Right atrium auricular region (tissue), 2 donors: ENCODE data around the gene PHB1. TPM values are rescaled to one million over a fixed set of nuclear protein-coding genes. Genes with fewer than 3 reads are reported as not detected.
"Not testable (repeated sequence)": the region's sequence is repeated elsewhere in the genome, so short reads cannot be mapped to it uniquely, and the experiment has no call there.

Experiments
- DNase-seq: peaks from one replicate; pipeline ENCODE4 v3.0.0-alpha.2; 2019; ENCODE audit warnings: low spot score
- H3K27ac ChIP-seq, 2 donors: fragments of 200-600 bp; sonication (generic); 1 replicate in 1 of 2; 2 replicates in 1 of 2; pipeline ENCODE4 v1.5.1; 2016 to 2019
- H3K27me3 ChIP-seq, 2 donors: fragments of 200-600 bp; sonication (generic); one replicate each; pipeline versions ENCODE4 v1.5.1 to v1.6.0; 2017 to 2019
- H3K36me3 ChIP-seq: fragments of 200-600 bp; sonication (generic); one replicate; pipeline ENCODE4 v1.5.1; 2016
- H3K4me1 ChIP-seq, 2 donors: fragments of 200-600 bp; sonication (generic); one replicate each; pipeline versions ENCODE4 v1.5.1 to v1.6.0; 2017 to 2019
- H3K4me3 ChIP-seq, 2 donors: fragments of 200-600 bp; sonication (generic); 1 replicate in 1 of 2; 2 replicates in 1 of 2; pipeline ENCODE4 v1.5.1; 2017 to 2019; ENCODE audit warnings: mild to moderate bottlenecking in 1 of 2, moderate library complexity in 1 of 2
- H3K9me3 ChIP-seq, 2 donors: fragments of 200-600 bp; sonication (generic); one replicate each; pipeline ENCODE4 v1.5.1; 2019
- total RNA-seq, 2 donors: library from RNA; depleted of rRNA; stranded (reverse); fragments of >200 nt; gene quantifications; one replicate each; pipeline ENCODE4 v1.1.0, GENCODE V29; 2016
- TF ChIP-seq, protein P1 (sequence below), 2 donors: fragments of 200-600 bp; sonication (generic); IDR thresholded peaks; one replicate each; pipeline ENCODE4 v1.5.1; 2019; ENCODE audit warnings: antibody characterized with exemption in 2 of 2

PHB1 gene
- total RNA-seq, 2 donors from 2014 or later = 108 to 123 TPM

GRCh38 chr17:49433000-49433694 lies 18.5 kb upstream of the PHB1 start:
- H3K4me1 ChIP-seq = no peaks in the 10 kb centered on the region

GRCh38 chr17:49431743-49432142 lies 17.1 kb upstream of the PHB1 start:
- no peak for DNase-seq
- Histone ChIP-seq H3K27me3 (no peaks in the 10 kb centered on the region), H3K27ac (no peak overlapping the region), H3K4me1 (no peaks in the 10 kb centered on the region), H3K36me3 (no peaks in the 10 kb centered on the region), H3K9me3 (no peaks in the 10 kb centered on the region), H3K4me3 (no peak overlapping the region)
- TF ChIP-seq, protein P1, sequence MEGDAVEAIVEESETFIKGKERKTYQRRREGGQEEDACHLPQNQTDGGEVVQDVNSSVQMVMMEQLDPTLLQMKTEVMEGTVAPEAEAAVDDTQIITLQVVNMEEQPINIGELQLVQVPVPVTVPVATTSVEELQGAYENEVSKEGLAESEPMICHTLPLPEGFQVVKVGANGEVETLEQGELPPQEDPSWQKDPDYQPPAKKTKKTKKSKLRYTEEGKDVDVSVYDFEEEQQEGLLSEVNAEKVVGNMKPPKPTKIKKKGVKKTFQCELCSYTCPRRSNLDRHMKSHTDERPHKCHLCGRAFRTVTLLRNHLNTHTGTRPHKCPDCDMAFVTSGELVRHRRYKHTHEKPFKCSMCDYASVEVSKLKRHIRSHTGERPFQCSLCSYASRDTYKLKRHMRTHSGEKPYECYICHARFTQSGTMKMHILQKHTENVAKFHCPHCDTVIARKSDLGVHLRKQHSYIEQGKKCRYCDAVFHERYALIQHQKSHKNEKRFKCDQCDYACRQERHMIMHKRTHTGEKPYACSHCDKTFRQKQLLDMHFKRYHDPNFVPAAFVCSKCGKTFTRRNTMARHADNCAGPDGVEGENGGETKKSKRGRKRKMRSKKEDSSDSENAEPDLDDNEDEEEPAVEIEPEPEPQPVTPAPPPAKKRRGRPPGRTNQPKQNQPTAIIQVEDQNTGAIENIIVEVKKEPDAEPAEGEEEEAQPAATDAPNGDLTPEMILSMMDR (IDR thresholded peaks at IDR 0.05) = no peak

More at GRCh38 chr17:49433000-49433694, 18.5 kb upstream of the PHB1 start:
- TF ChIP-seq, protein P1 (IDR thresholded peaks at IDR 0.05) = no peak
- Histone ChIP-seq H3K4me3 (no peak overlapping the region), H3K27me3 (no peaks in the 10 kb centered on the region), H3K27ac (no peak overlapping the region), H3K9me3 (no peaks in the 10 kb centered on the region), H3K36me3 (no peaks in the 10 kb centered on the region)
- no peak for DNase-seq

- Histone ChIP-seq H3K4me3 (no peak overlapping the region), H3K9me3 (peaks cover 0 to 13% of the 10 kb centered on the region in 2 donors), H3K4me1 (no peaks in the 10 kb centered on the region), H3K27me3 (no peaks in the 10 kb centered on the region), H3K27ac (no peak overlapping the region), H3K36me3 (no peaks in the 10 kb centered on the region)
- TF ChIP-seq, protein P1 (IDR thresholded peaks at IDR 0.05) = no peak
- no peak for DNase-seq
These were observed 10.3 kb upstream of the PHB1 start for GRCh38 chr17:49425004-49425286.

- H3K27me3 ChIP-seq, H3K4me3 ChIP-seq, H3K36me3 ChIP-seq, H3K4me1 ChIP-seq, H3K27ac ChIP-seq, DNase-seq: not testable (repeated sequence)
- H3K9me3 ChIP-seq = peaks cover 0 to 13% of the 10 kb centered on the region in 2 donors
These were observed 9.8 kb upstream of the PHB1 start for GRCh38 chr17:49424276-49425003.

DNA sequence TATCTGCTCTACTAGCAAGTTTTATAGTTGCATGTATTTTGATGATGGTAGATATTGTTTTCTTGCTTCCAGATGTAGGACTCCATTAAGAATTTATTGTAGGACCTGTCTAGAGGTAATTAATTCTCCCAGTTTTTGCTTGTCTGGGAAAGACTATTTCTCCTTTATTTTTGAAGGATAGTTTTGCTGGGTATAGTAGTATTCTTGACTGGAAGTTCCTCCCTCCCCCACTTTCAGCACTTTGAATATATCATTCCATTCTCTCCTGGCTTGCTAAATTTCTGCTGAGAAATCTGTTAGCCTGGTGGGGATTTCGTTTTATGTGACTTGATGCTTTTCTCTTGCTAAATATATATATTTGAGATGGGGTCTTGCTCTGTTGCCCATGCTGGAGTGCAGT lies 8.0 kb upstream of the PHB1 start:
- H3K9me3 ChIP-seq = peaks cover 0 to 13% of the 10 kb centered on the region in 2 donors
- no peaks in the 10 kb centered on the region for H3K27me3 ChIP-seq
- H3K36me3 ChIP-seq = no peaks in the 10 kb centered on the region
- TF ChIP-seq, protein P1 (IDR thresholded peaks at IDR 0.05) = no peak
- no peak overlapping the region for H3K4me3 ChIP-seq
- DNase-seq = no peak
- no peaks in the 10 kb centered on the region for H3K4me1 ChIP-seq
- no peak overlapping the region for H3K27ac ChIP-seq

DNA sequence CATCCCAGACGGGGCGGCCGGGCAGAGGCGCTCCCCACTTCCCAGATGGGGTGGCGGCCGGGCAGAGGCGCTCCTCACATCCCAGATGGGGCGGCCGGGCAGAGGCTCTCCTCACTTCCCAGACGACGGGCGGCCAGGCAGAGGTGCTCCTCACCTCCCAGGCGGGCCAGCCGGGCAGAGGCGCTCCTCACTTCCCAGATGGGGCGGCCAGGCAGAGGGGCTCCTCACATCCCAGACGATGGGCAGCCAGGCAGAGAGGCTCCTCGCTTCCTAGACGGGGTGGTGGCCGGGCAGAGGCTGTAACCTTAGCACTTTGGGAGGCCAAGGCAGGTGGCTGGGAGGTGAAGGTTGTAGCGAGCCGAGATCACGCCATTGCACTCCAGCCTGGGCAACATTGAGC lies 5.1 kb upstream of the PHB1 start:
- DNase-seq, H3K27me3 ChIP-seq, H3K4me1 ChIP-seq, H3K4me3 ChIP-seq, H3K27ac ChIP-seq, H3K36me3 ChIP-seq: not testable (repeated sequence)
- peaks cover 0 to 13% of the 10 kb centered on the region in 2 donors for H3K9me3 ChIP-seq

DNA sequence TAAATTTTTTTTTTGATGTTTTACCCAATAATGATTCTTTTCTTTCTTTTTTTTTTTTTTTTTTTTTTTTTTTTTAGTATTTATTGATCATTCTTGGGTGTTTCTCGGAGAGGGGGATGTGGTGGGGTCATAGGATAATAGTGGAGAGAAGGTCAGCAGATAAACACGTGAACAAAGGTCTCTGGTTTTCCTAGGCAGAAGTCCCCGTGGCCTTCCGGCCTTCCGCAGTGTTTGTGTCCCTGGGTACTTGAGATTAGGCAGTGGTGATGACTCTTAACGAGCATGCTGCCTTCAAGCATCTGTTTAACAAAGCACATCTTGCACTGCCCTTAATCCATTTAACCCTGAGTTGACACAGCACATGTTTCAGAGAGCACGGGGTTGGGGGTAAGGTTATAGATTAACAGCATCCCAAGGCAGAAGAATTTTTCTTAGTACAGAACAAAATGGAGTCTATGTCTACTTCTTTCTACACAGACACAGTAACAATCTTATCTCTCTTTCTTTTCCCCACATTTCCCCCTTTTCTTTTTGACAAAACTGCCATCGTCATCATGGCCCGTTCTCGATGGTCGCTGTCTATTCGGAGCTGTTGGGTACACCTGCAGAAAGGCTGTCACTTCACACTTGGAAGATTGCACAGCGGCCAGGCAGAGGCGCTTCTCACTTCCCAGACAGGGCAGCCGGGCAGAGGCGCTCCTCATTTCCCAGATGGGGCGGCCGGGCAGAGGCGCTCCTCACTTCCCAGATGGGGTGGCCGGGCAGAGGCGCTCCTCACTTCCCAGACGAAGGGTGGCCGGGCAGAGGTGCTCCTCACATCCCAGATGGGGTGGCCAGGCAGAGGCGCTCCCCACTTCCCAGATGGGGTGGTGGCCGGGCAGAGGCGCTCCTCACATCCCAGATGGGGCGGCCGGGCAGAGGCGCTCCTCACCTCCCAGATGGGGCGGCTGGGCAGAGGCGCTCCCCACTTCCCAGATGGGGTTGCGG lies 4.4 kb upstream of the PHB1 start:
- H3K4me3 ChIP-seq, DNase-seq, H3K36me3 ChIP-seq, H3K27ac ChIP-seq, H3K27me3 ChIP-seq: not testable (repeated sequence)
- peaks cover 0 to 10% of the 10 kb centered on the region in 2 donors for H3K4me1 ChIP-seq
- peaks cover 0 to 13% of the 10 kb centered on the region in 2 donors for H3K9me3 ChIP-seq
